K562 (cell line): ENCODE results near the gene FYB1. TPM values are rescaled to one million over a fixed set of nuclear protein-coding genes. Genes with fewer than 3 reads are reported as not detected.

ENCODE experiments used
- CSDE1 ChIP-seq, 2 experiments: fragments of 450-650 bp; IDR thresholded peaks; 2 replicates each; pipeline ENCODE4 v1.6.1; 2016; ENCODE audit warnings: mild to moderate bottlenecking in 1 of 2
- CTBP1 ChIP-seq: fragments of 450-650 bp; IDR thresholded peaks from 2 replicates; pipeline ENCODE4 v1.6.1; 2016; ENCODE audit warnings: borderline replicate concordance
- CTCF ChIP-seq, 3 experiments: IDR thresholded peaks in 2 of 3; conservative IDR thresholded peaks in 1 of 3; 2 replicates each; pipeline ENCODE4 v1.5.1; 2011 to 2012; ENCODE audit warnings: low read length in 3 of 3, mild to moderate bottlenecking in 3 of 3, control low read depth in 2 of 3, improper control_type of control experiment in 1 of 3, inconsistent platforms in 1 of 3, low read depth in 1 of 3, mixed read lengths in 1 of 3, moderate library complexity in 1 of 3; ENCODE audit not compliant: insufficient read depth in 2 of 3
- ELF1 ChIP-seq: fragments of 200-800 bp; sonication (Bioruptor generic); IDR thresholded peaks from 2 replicates; pipeline ENCODE4 v1.6.1; 2016; ENCODE audit warnings: missing genetic modification characterization, missing compliant biosample characterization
- HNRNPK ChIP-seq: fragments of 200-400 bp; formaldehyde crosslinking; IDR thresholded peaks from one replicate; pipeline ENCODE4 v1.6.1; 2018; ENCODE audit warnings: mild to moderate bottlenecking, low read depth, low read length; ENCODE audit not compliant: poor library complexity, severe bottlenecking
- NCOA1 ChIP-seq: fragments of 450-650 bp; IDR thresholded peaks from 2 replicates; pipeline ENCODE4 v1.6.1; 2016; ENCODE audit warnings: low read depth
- NCOA2 ChIP-seq, 2 experiments: fragments of 450-650 bp; IDR thresholded peaks; 2 replicates each; pipeline ENCODE4 v1.6.1; 2018; ENCODE audit warnings: mild to moderate bottlenecking in 2 of 2, moderate library complexity in 1 of 2; ENCODE audit not compliant: partially characterized antibody in 2 of 2
- OTX1 ChIP-seq: fragments of 450-650 bp; formaldehyde crosslinking; IDR thresholded peaks from 2 replicates; pipeline ENCODE4 v1.4.0; 2022; ENCODE audit warnings: mild to moderate bottlenecking
- PHF21A ChIP-seq: fragments of 450-650 bp; IDR thresholded peaks from 2 replicates; pipeline ENCODE4 v1.6.1; 2017; ENCODE audit warnings: low read depth, borderline replicate concordance
- PHF8 ChIP-seq: fragments of 200-600 bp; sonication (generic); IDR thresholded peaks from 2 replicates; pipeline ENCODE4 v1.6.1; 2012; ENCODE audit warnings: mixed run types, mild to moderate bottlenecking, inconsistent platforms, low read length, moderate library complexity, borderline replicate concordance
- POLR2B ChIP-seq: fragments of 450-650 bp; IDR thresholded peaks from 2 replicates; pipeline ENCODE4 v1.6.1; 2018; ENCODE audit warnings: low read depth; ENCODE audit not compliant: partially characterized antibody
- TOE1 ChIP-seq, 2 experiments: fragments of 450-650 bp in 1 of 2; sonication (generic) in 1 of 2; formaldehyde crosslinking in 1 of 2; IDR thresholded peaks; 2 replicates each; pipeline versions ENCODE4 v1.7.1 to v1.8.0; 2016 to 2022; ENCODE audit warnings: borderline replicate concordance in 2 of 2, mild to moderate bottlenecking in 2 of 2, antibody characterized with exemption in 1 of 2, inconsistent platforms in 1 of 2, low read depth in 1 of 2, missing genetic modification reagents in 1 of 2, moderate library complexity in 1 of 2
- UBTF ChIP-seq, 2 experiments: IDR thresholded peaks; 2 replicates each; pipeline ENCODE4 v1.6.1; 2012; ENCODE audit warnings: improper control_type of control experiment in 2 of 2, low read depth in 2 of 2, low read length in 2 of 2, borderline replicate concordance in 1 of 2
- ZBTB5 ChIP-seq: fragments of 450-650 bp; IDR thresholded peaks from 2 replicates; pipeline ENCODE4 v1.6.1; 2017; ENCODE audit warnings: antibody characterized with exemption
- ZNF609 ChIP-seq: sonication (generic); formaldehyde crosslinking; IDR thresholded peaks from 2 replicates; pipeline ENCODE4 v1.8.1; 2023; ENCODE audit warnings: missing genetic modification reagents, mild to moderate bottlenecking, borderline replicate concordance
- polyA plus RNA-seq, 8 experiments: library from polyadenylated mRNA; depleted of rRNA in 4 of 8; stranded (reverse) in 5 of 8; unstranded in 3 of 8; fragments of >200 nt; fragmentation: Nextera tagmentation in 2 of 8; fragmentation: Illumina TruSeq in 1 of 8; extraction: Ambion mirVana in 2 of 8; extraction: Trizol in 1 of 8; gene quantifications; 2 replicates each; pipeline versions ENCODE4 v1.2.1 to v1.2.3, GENCODE V29; 2011 to 2014; ENCODE audit warnings: inconsistent platforms in 1 of 8, missing spikeins in 1 of 8
- total RNA-seq, 7 experiments: library from RNA; depleted of rRNA in 6 of 7; stranded (reverse); fragments of >200 nt in 6 of 7; fragmentation: Illumina TruSeq in 2 of 7; extraction: Trizol in 2 of 7; gene quantifications; 2 replicates each; pipeline versions ENCODE4 v1.2.1 to v1.2.3, GENCODE V29; 2011 to 2021; ENCODE audit warnings: low replicate concordance in 1 of 7

Gene FYB1
- total and polyA plus RNA-seq, 9 of the 15 experiments (the other 6 are each of a cell fraction or from before 2014, with no cell fraction given), result 4.7 to 31.5 (median 9.7) TPM

- TF ChIP-seq UBTF (IDR thresholded peaks at IDR 0.05; ENCODE audit: borderline replicate concordance in 1 of 2, low read depth in 2 of 2, low read length in 2 of 2), result no peak
- no peak for TF ChIP-seq ZNF609 (CRISPR knock-in tag)
- no peak for TF ChIP-seq HNRNPK
- TF ChIP-seq PHF8, result no peak
- peak; percentile 83 for TF ChIP-seq OTX1
- no peak for TF ChIP-seq CSDE1 (IDR thresholded peaks at IDR 0.05)
- TF ChIP-seq NCOA2 (IDR thresholded peaks at IDR 0.05; ENCODE audit: partially characterized antibody in 2 of 2), result peak; percentile 92 to 93
- no peak for TF ChIP-seq ELF1 (tag)
- no peak for TF ChIP-seq CTCF (IDR thresholded peaks at IDR 0.05 in 2 of 3, conservative IDR thresholded peaks at IDR 0.05 in 1 of 3; ENCODE audit: insufficient read depth in 2 of 3, low read depth in 1 of 3, low read length in 3 of 3)
- peak; percentile 53; the same call in 1 of the 2 replicates for TF ChIP-seq CTBP1
- TF ChIP-seq PHF21A, result no peak
- TF ChIP-seq TOE1 (IDR thresholded peaks at IDR 0.05; ENCODE audit: borderline replicate concordance), result peak; percentile 76
- no peak for TF ChIP-seq TOE1 (CRISPR knock-in tag; IDR thresholded peaks at IDR 0.05; ENCODE audit: borderline replicate concordance, low read depth)
- no peak for TF ChIP-seq POLR2B
- TF ChIP-seq NCOA1, result peak; percentile 97
- TF ChIP-seq ZBTB5, result no peak; the same call in none of the 2 replicates
These were observed 24.8 kb downstream of the FYB1 start (continued) for GRCh38 chr5:39194466-39195136.
